HEK293 (cell line): ENCODE results near the gene TMEM131L.

Experiments used
- CTCF ChIA-PET: fragments of 350-600 bp; formaldehyde crosslinking; extraction: SDS; loops from one replicate; lab custom pipeline; 2021; ENCODE audit warnings: antibody characterized with exemption; lab: Yijun Ruan, JAX
- POLR2A ChIA-PET: fragments of 300-600 bp; formaldehyde crosslinking; extraction: SDS; loops from one replicate; lab custom pipeline; 2020; ENCODE audit warnings: antibody characterized with exemption, inconsistent platforms; lab: Yijun Ruan, JAX
- H3K27ac ChIP-seq: fragments of 200-500 bp; sonication (Bioruptor generic); 2 replicates; pipeline ENCODE4 v1.5.1; 2014; ENCODE audit warnings: low read depth, low read length, control low read depth, inconsistent platforms; ENCODE audit errors: extremely low read depth
- H3K36me3 ChIP-seq, 2 experiments: fragments of 200-500 bp in 1 of 2; sonication (Bioruptor generic) in 1 of 2; 1 replicate in 1 of 2; 2 replicates in 1 of 2; pipeline ENCODE4 v1.5.1; 2014 to 2017; ENCODE audit warnings: inconsistent platforms in 2 of 2, low read length in 2 of 2; ENCODE audit not compliant: control insufficient read depth in 2 of 2, insufficient read depth in 1 of 2
- H3K4me1 ChIP-seq: fragments of 200-500 bp; sonication (Bioruptor generic); 2 replicates; pipeline ENCODE4 v1.5.1; 2014; ENCODE audit warnings: mild to moderate bottlenecking, low read length, inconsistent platforms; ENCODE audit not compliant: control insufficient read depth, insufficient read depth
- H3K4me3 ChIP-seq: 2 replicates; pipeline ENCODE4 v1.5.1; 2011; ENCODE audit warnings: low read depth, mild to moderate bottlenecking, control low read depth, low read length, moderate library complexity
- H3K9me3 ChIP-seq: fragments of 200-500 bp; sonication (Bioruptor generic); 2 replicates; pipeline ENCODE4 v1.5.1; 2014; ENCODE audit warnings: low read depth, low read length, inconsistent platforms; ENCODE audit not compliant: control insufficient read depth, insufficient read depth
- BCL11A ChIP-seq: fragments of 450-650 bp; formaldehyde crosslinking; IDR thresholded peaks from 2 replicates; pipeline ENCODE4 v1.5.1; 2016; ENCODE audit warnings: low read depth, missing biosample characterization, missing genetic modification characterization
- BCL11B ChIP-seq: fragments of 450-650 bp; formaldehyde crosslinking; IDR thresholded peaks from 2 replicates; pipeline ENCODE4 v1.5.1; 2016; ENCODE audit warnings: low read depth, missing biosample characterization, missing genetic modification characterization
- IKZF3 ChIP-seq: fragments of 450-650 bp; IDR thresholded peaks from 2 replicates; pipeline ENCODE4 v1.5.0; 2018; ENCODE audit warnings: missing biosample characterization, mild to moderate bottlenecking, missing genetic modification characterization, moderate library complexity
- KLF8 ChIP-seq: fragments of 450-650 bp; formaldehyde crosslinking; IDR thresholded peaks from 2 replicates; pipeline ENCODE4 v1.5.1; 2016; ENCODE audit warnings: missing biosample characterization, missing genetic modification characterization
- PRDM1 ChIP-seq: fragments of 450-650 bp; formaldehyde crosslinking; IDR thresholded peaks from 2 replicates; pipeline ENCODE4; 2016; ENCODE audit warnings: missing biosample characterization, missing genetic modification characterization
- WT1 ChIP-seq: fragments of 450-650 bp; formaldehyde crosslinking; IDR thresholded peaks from 2 replicates; pipeline ENCODE4 v1.5.1; 2016; ENCODE audit warnings: missing biosample characterization, missing genetic modification characterization
- ZBTB17 ChIP-seq: fragments of 450-650 bp; formaldehyde crosslinking; IDR thresholded peaks from 2 replicates; pipeline ENCODE4 v1.5.1; 2016; ENCODE audit warnings: missing biosample characterization, missing genetic modification characterization
- ZFHX2 ChIP-seq: fragments of 450-650 bp; formaldehyde crosslinking; conservative IDR thresholded peaks from 2 replicates; pipeline ENCODE4 v1.5.1; 2016; ENCODE audit warnings: missing biosample characterization, missing genetic modification characterization
- ZNF16 ChIP-seq: fragments of 450-650 bp; formaldehyde crosslinking; IDR thresholded peaks from 2 replicates; pipeline ENCODE4 v1.5.1; 2016; ENCODE audit warnings: low read depth, missing biosample characterization, missing genetic modification characterization
- ZNF23 ChIP-seq: fragments of 450-650 bp; formaldehyde crosslinking; IDR thresholded peaks from 2 replicates; pipeline ENCODE4 v1.5.1; 2016; ENCODE audit warnings: missing biosample characterization, missing genetic modification characterization, borderline replicate concordance
- ZNF292 ChIP-seq: fragments of 450-650 bp; formaldehyde crosslinking; IDR thresholded peaks from 2 replicates; pipeline ENCODE4 v1.5.1; 2016; ENCODE audit warnings: low read depth, missing biosample characterization, missing genetic modification characterization, borderline replicate concordance
- ZNF311 ChIP-seq: fragments of 450-650 bp; formaldehyde crosslinking; IDR thresholded peaks from 2 replicates; pipeline ENCODE4 v1.5.1; 2017; ENCODE audit warnings: missing biosample characterization, missing genetic modification characterization, borderline replicate concordance
- ZNF366 ChIP-seq: fragments of 450-650 bp; formaldehyde crosslinking; conservative IDR thresholded peaks from 2 replicates; pipeline ENCODE4 v1.5.1; 2016; ENCODE audit warnings: missing biosample characterization, missing genetic modification characterization
- ZNF423 ChIP-seq: fragments of 450-650 bp; formaldehyde crosslinking; IDR thresholded peaks from 2 replicates; pipeline ENCODE4 v1.5.1; 2016; ENCODE audit warnings: missing biosample characterization, missing genetic modification characterization
- ZNF473 ChIP-seq: fragments of 450-650 bp; formaldehyde crosslinking; IDR thresholded peaks from 2 replicates; pipeline ENCODE4 v1.5.1; 2017; ENCODE audit warnings: missing biosample characterization, missing genetic modification characterization
- ZNF510 ChIP-seq: fragments of 450-650 bp; formaldehyde crosslinking; IDR thresholded peaks from 2 replicates; pipeline ENCODE4 v1.5.1; 2018; ENCODE audit warnings: mild to moderate bottlenecking, missing genetic modification characterization, missing biosample characterization; ENCODE audit not compliant: insufficient replicate concordance
- ZNF571 ChIP-seq: fragments of 450-650 bp; formaldehyde crosslinking; IDR thresholded peaks from 2 replicates; pipeline ENCODE4 v1.5.0; 2017; ENCODE audit warnings: missing biosample characterization, missing genetic modification characterization
- ZNF623 ChIP-seq: fragments of 450-650 bp; formaldehyde crosslinking; IDR thresholded peaks from 2 replicates; pipeline ENCODE4 v1.5.1; 2016; ENCODE audit warnings: missing biosample characterization, missing genetic modification characterization
- ZNF677 ChIP-seq: fragments of 450-650 bp; IDR thresholded peaks from 2 replicates; pipeline ENCODE4 v1.5.0; 2018; ENCODE audit warnings: missing biosample characterization, mild to moderate bottlenecking, missing genetic modification characterization, moderate library complexity
- ZNF747 ChIP-seq: fragments of 450-650 bp; formaldehyde crosslinking; IDR thresholded peaks from 2 replicates; pipeline ENCODE4 v1.5.1; 2016; ENCODE audit warnings: missing biosample characterization, missing genetic modification characterization
- ZNF785 ChIP-seq: fragments of 450-650 bp; formaldehyde crosslinking; IDR thresholded peaks from 2 replicates; pipeline ENCODE4 v1.5.1; 2016; ENCODE audit warnings: missing biosample characterization, missing genetic modification characterization
- ZSCAN30 ChIP-seq: fragments of 450-650 bp; IDR thresholded peaks from 2 replicates; pipeline ENCODE4 v1.5.1; 2018; ENCODE audit warnings: missing biosample characterization, mild to moderate bottlenecking, missing genetic modification characterization, moderate library complexity
- TF ChIP-seq, protein P1 (sequence below): fragments of 450-650 bp; formaldehyde crosslinking; IDR thresholded peaks from 2 replicates; pipeline ENCODE4 v1.5.0; 2017; ENCODE audit warnings: missing biosample characterization, missing genetic modification characterization, borderline replicate concordance

The TMEM131L gene

DNA sequence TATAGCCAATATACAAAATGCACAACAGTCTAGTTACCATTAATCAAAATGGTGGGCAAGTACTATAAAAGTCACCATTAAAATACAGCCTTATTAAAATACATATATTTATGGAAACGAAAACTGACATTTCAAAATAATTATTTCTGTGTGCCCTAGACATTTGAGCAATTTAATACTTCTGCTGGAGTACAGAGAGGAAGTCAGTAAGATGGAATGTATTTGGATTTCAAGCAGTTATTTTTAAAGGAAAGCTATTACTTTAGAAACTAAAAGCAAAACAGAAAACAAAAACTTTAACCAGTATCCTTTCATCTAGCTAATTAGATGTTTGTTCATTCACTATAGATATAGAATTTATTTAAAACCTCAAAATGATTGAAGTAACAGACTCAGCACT, 180.1 kb downstream of the TMEM131L start (continued):
- TF ChIP-seq BCL11B (tag by site-specific recombination) = no peak

- no peak overlapping the region for H3K27ac ChIP-seq
- H3K36me3 ChIP-seq = no peaks in the 10 kb centered on the region
- H3K4me1 ChIP-seq = no peaks in the 10 kb centered on the region
- TF ChIP-seq, protein P1, sequence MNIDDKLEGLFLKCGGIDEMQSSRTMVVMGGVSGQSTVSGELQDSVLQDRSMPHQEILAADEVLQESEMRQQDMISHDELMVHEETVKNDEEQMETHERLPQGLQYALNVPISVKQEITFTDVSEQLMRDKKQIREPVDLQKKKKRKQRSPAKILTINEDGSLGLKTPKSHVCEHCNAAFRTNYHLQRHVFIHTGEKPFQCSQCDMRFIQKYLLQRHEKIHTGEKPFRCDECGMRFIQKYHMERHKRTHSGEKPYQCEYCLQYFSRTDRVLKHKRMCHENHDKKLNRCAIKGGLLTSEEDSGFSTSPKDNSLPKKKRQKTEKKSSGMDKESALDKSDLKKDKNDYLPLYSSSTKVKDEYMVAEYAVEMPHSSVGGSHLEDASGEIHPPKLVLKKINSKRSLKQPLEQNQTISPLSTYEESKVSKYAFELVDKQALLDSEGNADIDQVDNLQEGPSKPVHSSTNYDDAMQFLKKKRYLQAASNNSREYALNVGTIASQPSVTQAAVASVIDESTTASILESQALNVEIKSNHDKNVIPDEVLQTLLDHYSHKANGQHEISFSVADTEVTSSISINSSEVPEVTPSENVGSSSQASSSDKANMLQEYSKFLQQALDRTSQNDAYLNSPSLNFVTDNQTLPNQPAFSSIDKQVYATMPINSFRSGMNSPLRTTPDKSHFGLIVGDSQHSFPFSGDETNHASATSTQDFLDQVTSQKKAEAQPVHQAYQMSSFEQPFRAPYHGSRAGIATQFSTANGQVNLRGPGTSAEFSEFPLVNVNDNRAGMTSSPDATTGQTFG (tag by site-specific recombination) = no peak
- no peak for TF ChIP-seq ZFHX2 (tag by site-specific recombination)
- TF ChIP-seq ZNF16 = no peak
- TF ChIP-seq ZNF292 (tag by site-specific recombination) = no peak
- no peak for TF ChIP-seq ZNF510 (tag by site-specific recombination)
- TF ChIP-seq BCL11A = no peak
- no peak for TF ChIP-seq PRDM1 (tag by site-specific recombination)
- no peak for TF ChIP-seq ZNF311
- no peak for TF ChIP-seq ZNF473 (tag by site-specific recombination)
- TF ChIP-seq KLF8 (tag by site-specific recombination) = no peak
- TF ChIP-seq ZNF423 (tag by site-specific recombination) = no peak
- TF ChIP-seq ZSCAN30 (tag by site-specific recombination) = no peak
- no peak for TF ChIP-seq ZNF23 (tag by site-specific recombination)
- TF ChIP-seq ZNF747 = no peak
- TF ChIP-seq ZBTB17 (tag by site-specific recombination) = no peak
- no peak overlapping the region for H3K4me3 ChIP-seq
- POLR2A ChIA-PET = no interaction called here
- H3K9me3 ChIP-seq = no peaks in the 10 kb centered on the region
- CTCF ChIA-PET = interaction anchor here (0.6 to 0.7 kb wide), 2 partner anchors 104 to 563 kb away, joined by 3 read pairs; no protein-coding TSS in a partner anchor
Observed at GRCh38 chr4:153646978-153647377, 180.8 kb downstream of the TMEM131L start.

DNA sequence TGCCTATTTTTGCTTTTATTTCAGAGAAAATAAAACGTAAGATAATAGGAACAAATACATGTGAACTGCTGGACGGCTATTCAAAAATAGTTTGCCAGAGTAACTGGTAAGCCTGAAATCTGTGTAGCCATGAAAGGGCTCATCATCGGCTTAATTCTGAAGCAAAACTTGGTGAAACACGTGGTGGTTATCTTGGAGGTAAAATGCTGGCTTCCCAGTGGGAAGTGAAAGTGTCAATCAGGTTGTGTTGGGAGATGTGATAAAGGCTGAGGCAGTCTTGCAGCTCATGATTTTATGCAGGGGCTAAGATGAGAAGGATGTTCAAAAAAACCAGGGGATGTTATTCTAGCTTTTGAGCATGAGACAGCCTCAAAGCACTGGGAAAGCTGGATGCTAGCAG, 181.8 kb downstream of the TMEM131L start:
- POLR2A ChIA-PET = no interaction called here
- H3K4me1 ChIP-seq = no peaks in the 10 kb centered on the region
- no peaks in the 10 kb centered on the region for H3K36me3 ChIP-seq
- no peak overlapping the region for H3K4me3 ChIP-seq
- no peaks in the 10 kb centered on the region for H3K9me3 ChIP-seq
- H3K27ac ChIP-seq = no peak overlapping the region
- TF ChIP-seq PRDM1 (tag by site-specific recombination) (no peak), ZNF623 (tag by site-specific recombination) (no peak), ZBTB17 (tag by site-specific recombination) (no peak), ZNF571 (tag by site-specific recombination) (no peak), ZNF677 (tag by site-specific recombination) (no peak), ZNF510 (tag by site-specific recombination) (no peak), ZNF366 (tag by site-specific recombination) (no peak), WT1 (tag by site-specific recombination) (no peak), IKZF3 (tag by site-specific recombination) (no peak), ZNF785 (tag by site-specific recombination) (no peak)
- CTCF ChIA-PET = interaction anchor here (0.6 to 1.5 kb wide), 3 partner anchors 9 to 102 kb away, joined by 3 read pairs; no protein-coding TSS in a partner anchor
